GM21360 (cell line): ENCODE measurements around the gene TRERF1.
"Not testable (repeated sequence)": the region's sequence is repeated elsewhere in the genome, so short reads cannot be mapped to it uniquely, and the experiment has no call there.

Experiments
- ATAC-seq: cut with Tn5 transposase; IDR thresholded peaks from one replicate; pipeline ENCODE4 v1.9.1; 2021; ENCODE audit warnings: mild to moderate bottlenecking, moderate library complexity; ENCODE audit not compliant: unreplicated experiment

TRERF1 gene

GRCh38 chr6:42452171-42453030 is 675 bp upstream of the TRERF1 start:
- peak; percentile 30 for ATAC-seq

GRCh38 chr6:42450477-42451332 is 1.0 kb downstream of the TRERF1 start:
- no peak for ATAC-seq

- no peak for ATAC-seq
Observed at GRCh38 chr6:42449917-42450476, 1.7 kb downstream of the TRERF1 start.

GRCh38 chr6:42448927-42449659 is 2.6 kb downstream of the TRERF1 start:
- ATAC-seq = no peak

- no peak for ATAC-seq
Observed at GRCh38 chr6:42448391-42448790, 3.3 kb downstream of the TRERF1 start.

DNA sequence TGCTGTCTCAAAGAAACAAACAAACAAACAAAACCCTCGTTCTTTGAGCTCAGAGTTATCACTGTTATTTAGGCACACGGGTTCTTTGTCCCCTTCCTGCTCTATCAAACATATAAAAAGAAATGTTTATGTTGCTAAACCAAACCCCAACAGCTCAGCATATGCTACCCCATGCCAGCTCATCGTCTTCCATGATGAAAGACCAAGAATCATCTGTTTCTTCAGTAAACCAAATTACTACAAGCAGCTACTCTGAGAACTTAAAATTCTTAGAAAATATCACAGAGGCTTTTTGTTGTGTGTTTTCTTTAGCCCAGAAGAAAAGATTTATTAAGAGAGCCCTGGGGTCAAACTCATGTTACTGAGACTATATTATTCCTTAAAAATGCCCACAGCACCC is 4.7 kb downstream of the TRERF1 start:
- no peak for ATAC-seq

DNA sequence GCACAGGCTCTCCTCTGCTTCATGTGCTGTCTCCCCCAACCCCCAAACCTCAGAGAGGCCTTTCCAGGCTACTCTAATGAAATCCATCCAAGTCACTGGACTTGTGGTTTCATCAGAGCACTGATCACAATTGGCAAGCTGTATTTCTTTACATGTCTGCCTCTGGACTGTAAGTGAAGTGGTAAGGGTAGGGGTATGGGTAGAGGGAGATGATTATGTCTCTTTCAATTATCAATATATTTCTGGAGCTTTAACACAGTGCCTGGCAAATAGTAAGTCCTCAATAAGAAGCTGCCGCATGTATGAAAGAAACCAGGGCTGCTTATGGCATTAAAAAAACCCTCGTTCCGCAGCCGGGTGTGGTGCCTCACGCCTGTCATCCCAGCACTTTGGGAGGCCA is 5.4 kb downstream of the TRERF1 start:
- no peak for ATAC-seq

DNA sequence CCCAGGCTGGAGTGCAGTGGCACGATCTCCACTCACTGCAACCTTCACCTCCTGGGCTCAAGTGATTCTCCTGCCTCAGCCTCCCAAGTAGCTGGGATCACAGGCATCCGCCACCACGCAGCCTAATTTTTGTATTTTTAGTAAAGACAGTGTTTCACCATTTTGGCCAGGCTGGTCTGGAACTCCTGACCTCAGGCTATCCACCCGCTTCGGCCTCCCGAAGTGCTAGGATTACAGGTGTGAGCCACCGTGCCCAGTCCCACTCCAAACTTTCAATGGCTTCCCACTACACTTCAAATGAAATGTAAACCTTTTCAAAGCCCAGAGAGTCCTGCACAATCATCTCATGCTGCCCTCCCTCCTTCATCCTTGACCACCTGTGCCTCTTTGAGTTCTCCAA is 5.8 kb downstream of the TRERF1 start:
- ATAC-seq = not testable (repeated sequence)

DNA sequence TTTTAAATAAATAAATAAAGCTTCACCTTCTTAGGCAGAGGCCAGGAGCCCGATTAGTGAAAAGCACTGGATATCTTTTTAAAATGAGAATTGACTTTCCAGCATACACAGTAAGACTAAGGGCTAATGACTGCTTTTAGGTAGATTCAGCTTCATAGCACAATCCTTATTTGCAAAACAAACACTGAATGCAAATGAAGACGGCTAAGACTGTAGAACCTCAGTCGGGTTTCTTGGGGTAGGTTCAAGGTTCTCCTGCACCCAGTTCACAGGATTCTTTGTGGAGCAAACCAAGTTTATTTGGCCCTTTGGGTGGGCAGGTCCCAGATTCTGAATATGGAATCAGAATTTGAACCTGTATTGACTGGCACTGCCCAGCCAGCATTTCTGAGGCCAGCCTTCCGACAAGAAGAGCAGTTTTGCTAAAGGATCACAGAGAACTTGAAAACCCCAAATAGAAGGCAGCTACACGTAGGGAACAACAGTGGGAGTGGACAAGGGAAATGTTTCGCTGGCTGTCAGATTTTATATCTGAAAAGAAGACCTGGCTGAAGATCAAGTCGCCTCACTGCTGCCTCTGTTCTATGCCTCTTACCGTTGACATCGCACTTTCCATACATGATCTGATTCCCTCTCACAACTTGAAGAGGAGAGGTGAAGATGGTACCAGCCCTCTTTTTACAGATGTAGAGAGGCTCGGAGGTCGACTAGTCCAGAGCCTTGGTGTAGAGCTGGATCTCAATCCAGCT is 8.2 kb downstream of the TRERF1 start:
- no peak for ATAC-seq

DNA sequence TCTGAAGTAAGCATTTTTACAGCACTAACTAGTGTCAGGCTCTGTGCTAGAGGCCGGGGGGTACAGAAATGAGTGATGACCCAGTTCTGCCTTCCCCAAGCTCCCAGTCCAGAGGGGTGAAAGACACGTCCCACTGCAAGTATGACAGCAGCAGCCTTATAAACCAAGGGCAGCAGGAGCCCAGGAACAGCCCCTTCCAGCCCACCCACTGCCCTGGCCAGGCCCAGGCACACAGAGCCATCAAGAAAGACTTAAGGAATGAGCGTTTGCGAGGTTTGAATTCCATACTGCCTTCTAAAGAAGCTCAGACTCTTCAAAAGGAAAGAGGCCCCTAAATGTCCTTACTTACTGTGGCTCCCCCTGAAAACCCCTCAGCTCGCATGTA is 10.0 kb downstream of the TRERF1 start:
- no peak for ATAC-seq

DNA sequence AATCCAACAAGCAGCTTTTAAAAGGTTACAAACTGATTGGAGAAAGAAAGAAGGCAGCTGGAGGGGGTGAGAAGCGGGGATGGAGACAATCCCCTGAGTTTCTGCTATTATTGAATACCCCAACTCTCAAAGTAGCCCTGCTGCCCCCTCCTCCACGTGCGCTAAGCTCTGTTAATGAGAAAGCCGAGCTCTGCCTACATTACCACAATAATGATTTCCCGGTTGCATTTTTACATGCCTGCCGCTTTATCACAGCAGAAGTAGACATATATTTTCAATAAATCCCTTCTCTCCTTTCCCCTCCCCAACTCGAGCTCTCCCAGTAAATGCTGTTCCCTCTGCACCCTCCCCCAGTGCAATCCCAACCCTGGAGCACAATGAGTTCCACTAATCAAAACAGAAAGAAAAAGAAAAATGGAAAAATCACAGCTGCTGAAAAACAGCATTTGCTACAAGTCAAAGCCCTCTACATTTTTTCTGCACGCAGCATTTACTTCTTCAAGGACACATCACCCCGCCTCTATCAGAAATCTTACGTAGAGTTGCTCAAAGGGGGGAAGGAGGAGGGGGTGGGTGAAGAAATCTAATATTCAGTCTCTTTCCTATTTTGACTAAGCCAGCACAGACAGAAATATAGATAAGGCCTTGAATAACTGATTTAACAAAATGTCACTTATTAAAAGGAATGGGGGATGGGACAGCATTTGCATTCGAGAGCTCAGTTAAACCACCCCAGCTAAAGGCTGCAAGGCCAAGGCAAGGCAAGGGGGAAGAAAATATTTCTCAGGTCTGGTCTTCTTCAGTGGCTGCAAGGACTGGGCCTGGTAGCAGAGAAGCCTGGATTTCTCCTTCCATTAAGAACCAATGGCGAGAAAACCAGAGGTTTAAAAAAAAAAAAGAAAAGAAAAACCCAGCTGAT is 10.7 kb downstream of the TRERF1 start:
- ATAC-seq = no peak

- ATAC-seq = no peak
Observed at GRCh38 chr6:42440027-42440426, 11.7 kb downstream of the TRERF1 start.

DNA sequence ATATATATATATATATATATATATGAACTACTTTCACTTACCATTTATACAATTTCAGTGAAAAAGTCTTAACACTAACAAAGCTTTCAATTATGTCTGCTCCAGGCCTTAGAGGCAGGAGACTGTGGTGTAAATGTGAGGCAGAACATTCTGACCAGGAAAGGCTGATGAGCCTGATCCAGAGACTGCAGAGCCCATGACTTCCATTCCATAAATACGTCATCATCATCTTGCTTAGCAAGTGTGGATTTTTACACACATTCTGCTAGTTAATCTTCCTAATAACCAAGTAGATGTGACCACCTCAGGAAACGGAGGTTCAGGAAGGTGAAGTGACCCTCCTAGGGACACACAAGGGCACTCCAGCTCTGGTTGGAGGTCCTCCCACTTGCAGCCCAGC is 14.9 kb downstream of the TRERF1 start:
- ATAC-seq = no peak

- no peak for ATAC-seq
Observed at GRCh38 chr6:42434237-42434636, 17.5 kb downstream of the TRERF1 start.

DNA sequence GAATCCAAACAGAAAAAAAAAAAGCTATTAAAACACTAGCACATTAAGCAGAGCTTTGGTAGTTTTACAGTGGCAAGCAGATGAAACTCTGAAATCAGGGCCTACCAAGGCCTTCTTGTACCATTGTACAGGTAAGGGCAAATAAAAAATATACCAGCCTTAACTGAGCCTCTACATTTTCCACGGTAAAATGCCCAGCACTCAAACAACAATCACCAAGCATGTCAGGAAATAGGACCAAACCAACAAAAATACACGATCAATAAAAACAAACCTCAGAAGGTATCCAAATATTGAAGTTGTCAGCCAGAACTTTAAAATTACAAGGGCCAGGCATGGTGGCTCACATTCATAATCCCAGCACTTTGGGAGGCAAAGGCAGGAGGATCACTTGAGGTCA is 18.3 kb downstream of the TRERF1 start:
- no peak for ATAC-seq

DNA sequence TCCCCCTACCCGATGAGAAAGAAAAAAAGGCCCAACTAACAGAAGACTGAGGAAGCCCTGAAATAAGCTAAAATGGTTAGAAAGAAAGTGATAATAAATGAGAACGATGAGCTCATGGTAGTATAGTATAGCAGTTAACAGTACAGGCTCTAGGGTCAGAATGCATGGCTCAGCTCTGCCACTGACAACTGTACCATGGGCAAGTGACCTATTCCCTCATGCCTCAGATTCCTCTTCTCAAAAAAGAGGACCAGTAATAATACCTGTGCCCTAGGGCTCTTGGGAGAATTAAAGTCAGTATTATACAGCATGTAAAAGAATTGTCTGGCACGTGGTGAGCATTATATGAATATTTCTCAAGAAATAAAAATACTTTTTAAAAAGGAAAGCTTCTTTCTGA is 19.8 kb downstream of the TRERF1 start:
- no peak for ATAC-seq

DNA sequence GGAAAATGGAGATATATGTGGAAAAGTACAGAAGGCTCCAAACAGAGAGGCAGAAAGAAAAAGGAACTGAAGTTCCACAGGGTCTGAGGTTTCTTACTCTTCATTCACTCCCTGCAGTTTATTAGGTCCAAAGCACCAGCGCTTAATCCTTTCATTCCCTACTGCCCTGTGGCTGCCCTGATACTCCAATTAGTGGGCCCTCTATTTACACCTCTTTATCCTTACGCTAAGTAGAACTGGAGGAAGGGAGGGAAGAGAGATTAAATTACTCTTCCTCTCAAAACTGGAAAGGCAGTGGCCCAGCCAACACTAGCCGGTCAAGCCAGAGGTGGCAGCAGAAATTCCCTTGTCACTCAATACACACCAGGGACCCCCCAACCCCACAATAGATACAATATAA is 20.4 kb downstream of the TRERF1 start:
- ATAC-seq = no peak

GRCh38 chr6:42429836-42430235 is 21.9 kb downstream of the TRERF1 start:
- no peak for ATAC-seq

DNA sequence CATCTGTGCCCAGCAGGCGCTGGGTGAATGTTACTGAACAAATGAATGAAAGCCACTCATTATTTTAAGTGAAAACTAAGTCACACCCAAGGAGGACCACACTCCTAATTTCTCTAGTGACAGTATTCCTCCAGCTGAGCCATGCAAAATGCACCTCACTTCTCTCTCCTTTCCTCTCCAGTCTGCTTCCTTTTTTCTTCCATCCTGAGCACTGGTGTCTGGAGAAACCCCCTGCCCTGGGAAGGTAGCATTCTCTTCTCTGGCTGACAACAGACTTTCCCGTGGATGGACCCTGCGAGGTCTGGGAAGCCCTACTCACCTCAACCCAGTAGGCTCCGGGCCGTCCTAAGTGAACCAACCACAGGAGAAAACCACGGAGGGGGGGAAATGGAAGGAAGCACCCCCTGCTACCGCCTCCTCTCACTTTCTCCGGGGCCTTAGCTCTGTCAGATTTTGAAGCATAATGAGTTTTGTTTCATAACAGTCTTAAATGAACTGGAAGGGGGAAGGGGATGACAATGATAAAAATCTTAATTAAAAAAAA is 22.6 kb downstream of the TRERF1 start:
- ATAC-seq = no peak
